SIG-M5 treated with dmso at 0.1 percent for 504 hours (cell line): ENCODE measurements around the gene PCDHGA5.
"Not testable (repeated sequence)": the region's sequence is repeated elsewhere in the genome, so short reads cannot be mapped to it uniquely, and the experiment has no call there.

ENCODE experiments used
- DNase-seq: peaks from one replicate; lab custom pipeline; 2025; ENCODE audit not compliant: unreplicated experiment; lab: John Stamatoyannopoulos, UW

Gene PCDHGA5

DNA sequence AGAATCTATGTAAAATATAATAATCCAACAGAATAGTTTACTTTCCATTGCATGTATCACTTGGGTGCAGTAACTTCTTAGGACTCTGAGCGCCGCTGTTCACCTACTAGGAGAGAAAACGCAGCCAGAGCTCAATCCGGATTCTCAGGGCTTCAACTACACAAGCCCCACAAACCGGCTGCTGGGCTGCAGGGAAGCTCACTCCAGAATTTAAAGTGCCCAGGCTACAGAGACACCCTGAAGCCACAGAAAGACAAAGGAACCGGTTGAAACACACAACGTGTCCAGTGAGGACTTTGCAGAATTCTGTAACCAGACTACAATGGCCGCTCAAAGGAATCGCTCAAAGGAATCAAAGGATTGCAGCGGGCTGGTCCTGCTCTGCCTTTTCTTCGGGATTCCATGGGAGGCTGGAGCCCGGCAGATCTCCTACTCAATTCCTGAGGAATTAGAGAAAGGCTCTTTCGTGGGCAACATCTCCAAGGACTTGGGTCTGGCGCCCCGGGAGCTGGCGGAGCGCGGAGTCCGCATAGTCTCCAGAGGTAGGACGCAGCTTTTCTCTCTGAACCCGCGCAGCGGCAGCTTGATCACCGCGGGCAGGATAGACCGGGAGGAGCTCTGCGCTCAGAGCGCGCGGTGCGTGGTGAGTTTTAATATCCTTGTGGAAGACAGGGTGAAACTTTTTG is 49.0 kb downstream of the PCDHGA5 start, which contains the start of gene PCDHGA10:
TSS of gene PCDHGA10 (plus strand) at position 134 of the 686 bp plus-strand sequence. CDS start at position 323, 189 bp downstream.
- peak; percentile 87 for DNase-seq

- no peak for DNase-seq
Measured at GRCh38 chr5:141413540-141414069, 49.6 kb downstream of the PCDHGA5 start.

GRCh38 chr5:141414548-141415274 is 50.7 kb downstream of the PCDHGA5 start:
- not testable (repeated sequence) for DNase-seq

- DNase-seq: not testable (repeated sequence)
Measured at GRCh38 chr5:141415275-141415618, 51.3 kb downstream of the PCDHGA5 start.
